ENCODE data around the gene ZMYND19. TPM values are rescaled to one million over a fixed set of nuclear protein-coding genes. Genes with fewer than 3 reads are reported as not detected.
A peak's percentile ranks its signal among the peaks of the same experiment; 100 is the strongest.

ZMYND19 gene
- total and polyA plus RNA-seq, 2 of the 8 experiments (the other 6 are each of a cell fraction or from before 2014, with no cell fraction given), result 42.4 to 58.7 TPM

GRCh38 chr9:137605121-137606004, 15.1 kb upstream of the ZMYND19 start, which contains the start of gene ARRDC1:
Gene ARRDC1, plus strand, starts transcription at chr9:137605686. Its CDS starts 32 bp downstream, at chr9:137605718.
- H2BK5ac ChIP-seq (ENCODE audit: low read depth, low read length), result no peak within 1 kb of the TSS; the same call in 1 of the 2 replicates
- peak within 1 kb of the TSS; percentile 94 for H3K4ac ChIP-seq (replicated peaks; ENCODE audit: insufficient read length, low read depth, low read length)
- H2AK5ac ChIP-seq (ENCODE audit: low read depth, low read length), result no peak within 1 kb of the TSS
- ChIA-PET CTCF (ENCODE audit: partially characterized antibody) (interaction anchor here (0.8 kb wide), 1 partner anchor 14 kb away, joined by 3 read pairs; no protein-coding TSS in a partner anchor), POLR2A (ENCODE audit: partially characterized antibody) (interaction anchor here (0.6 to 3.1 kb wide), 5 partner anchors 14 to 364 kb away, joined by 3 to 14 read pairs (median 4); partner anchors contain the start of genes EHMT1 and TUBB4B)
- peaks cover 0 to 17% (median 8%) of the 10 kb centered on the region in 4 experiments; a peak in 6 of 7 replicates for H3K4me1 ChIP-seq (replicated peaks in 1 of 4; ENCODE audit: control insufficient read depth in 3 of 4, insufficient read depth in 4 of 4, low read length in 3 of 4)
- no peaks in the 10 kb centered on the region for H3K36me3 ChIP-seq (ENCODE audit: control insufficient read depth in 2 of 4, insufficient read depth in 4 of 4, low read length in 3 of 4)
- H3K27me3 ChIP-seq (replicated peaks in 1 of 4; ENCODE audit: control insufficient read depth in 3 of 4, extremely low read depth in 1 of 4, insufficient read depth in 3 of 4, low read length in 3 of 4), result peaks cover 0 to 9% (median 2%) of the 10 kb centered on the region in 4 experiments; a peak in 2 of 7 replicates
- H3K79me2 ChIP-seq (ENCODE audit: control insufficient read depth in 1 of 2, insufficient read depth in 2 of 2, low read length in 2 of 2), result peaks cover 0 to 7% of the 10 kb centered on the region in 2 experiments; a peak in 1 of 4 replicates
- H3K23ac ChIP-seq (ENCODE audit: insufficient read length), result no peak within 1 kb of the TSS
- peak within 1 kb of the TSS; percentile 85 for H4K8ac ChIP-seq (ENCODE audit: extremely low read depth, insufficient read depth, low read length)
- no peak within 1 kb of the TSS; the same call in 1 of the 2 replicates for H2AFZ ChIP-seq (ENCODE audit: low read length)
- WGBS, 2 experiments (ENCODE audit: extremely low coverage in 1 of 2, insufficient coverage in 1 of 2, insufficient read length in 1 of 2, insufficient replicate concordance in 2 of 2, low coverage in 1 of 2, low lambda C conversion rate in 2 of 2, missing lambda C conversion rate in 1 of 2), result 3% methylated on average over 21 of the region's 111 CpGs; no CpG with 5 or more reads in 1 of the 2 experiments
- H3K23me2 ChIP-seq (ENCODE audit: low read depth, low read length), result peaks cover 4% of the 10 kb centered on the region; the same call in 1 of the 2 replicates
- H2BK12ac ChIP-seq (ENCODE audit: low read depth, low read length), result no peak within 1 kb of the TSS
- no peak within 1 kb of the TSS for H3K14ac ChIP-seq (ENCODE audit: insufficient read length)
- H3K9ac ChIP-seq (replicated peaks in 1 of 4; ENCODE audit: extremely low read depth in 1 of 4, low read depth in 3 of 4, low read length in 3 of 4), result peak within 1 kb of the TSS; percentile 48 to 90 (median 66); a peak in 6 of 7 replicates
- no peak within 1 kb of the TSS; the same call in 1 of the 2 replicates for H3K27ac ChIP-seq (ENCODE audit: low read depth, low read length)
- H2BK20ac ChIP-seq (ENCODE audit: low read length), result no peak within 1 kb of the TSS
- H3K79me1 ChIP-seq (ENCODE audit: low read depth, low read length), result no peaks in the 10 kb centered on the region
- peak within 1 kb of the TSS; percentile 74 to 85 (median 84) for H3K4me3 ChIP-seq (ENCODE audit: extremely low read depth in 1 of 4, insufficient read depth in 2 of 4, low read depth in 3 of 4, low read length in 4 of 4)
- peaks cover 7 to 16% of the 10 kb centered on the region in 2 experiments for H4K20me1 ChIP-seq (replicated peaks in 1 of 2; ENCODE audit: control insufficient read depth in 1 of 2, insufficient read depth in 2 of 2, low read length in 2 of 2)
- peak within 1 kb of the TSS; percentile 66 for H4K5ac ChIP-seq (ENCODE audit: insufficient read length, low read depth, low read length)
- H3K18ac ChIP-seq (ENCODE audit: extremely low read depth, low read length), result peak within 1 kb of the TSS; percentile 60; the same call in 1 of the 2 replicates
- no peak within 1 kb of the TSS for H2BK120ac ChIP-seq (replicated peaks; ENCODE audit: low read depth, low read length)
- peak within 1 kb of the TSS; percentile 42 to 78 for H3K4me2 ChIP-seq (ENCODE audit: insufficient read depth in 1 of 2, low read depth in 2 of 2, low read length in 2 of 2)
- no peak within 1 kb of the TSS for H2BK15ac ChIP-seq (ENCODE audit: low read length)
- DNase-seq (ENCODE audit: low read depth in 1 of 2, low spot score in 2 of 2) (peak; percentile 86 to 90), FAIRE-seq (no peak)
- no peak within 1 kb of the TSS for H3K56ac ChIP-seq (replicated peaks; ENCODE audit: insufficient read length, low read depth, low read length)
- peak within 1 kb of the TSS; percentile 88 for H4K91ac ChIP-seq (replicated peaks; ENCODE audit: insufficient read length, low read length)
- no peaks in the 10 kb centered on the region for H3K9me3 ChIP-seq (ENCODE audit: insufficient read depth in 2 of 2, low read depth in 1 of 2, low read length in 1 of 2)
- no peak for TF ChIP-seq TAF7 (optimal IDR thresholded peaks at IDR 0.05; ENCODE audit: borderline replicate concordance, low read depth, low read length)
- no peak for TF ChIP-seq CBX5 (IDR thresholded peaks at IDR 0.05; ENCODE audit: low read depth, low read length)
- peak; percentile 78 for TF ChIP-seq PHF8 (conservative IDR thresholded peaks at IDR 0.05; ENCODE audit: low read depth, low read length)
- peak; percentile 48 for TF ChIP-seq TAF1 (IDR thresholded peaks at IDR 0.05; ENCODE audit: low read depth, low read length)
- TF ChIP-seq TCF12 (IDR thresholded peaks at IDR 0.05; ENCODE audit: low read depth, low read length), result no peak
- no peak for TF ChIP-seq RBBP5 (IDR thresholded peaks at IDR 0.05; ENCODE audit: borderline replicate concordance, low read depth, low read length)
- TF ChIP-seq CREB1 (IDR thresholded peaks at IDR 0.05), result peak; percentile 57; the same call in 1 of the 2 replicates
- TF ChIP-seq SRF (IDR thresholded peaks at IDR 0.05; ENCODE audit: low read depth, low read length), result no peak
- no peak for TF ChIP-seq SIX5 (IDR thresholded peaks at IDR 0.05; ENCODE audit: low read depth, low read length)
- no peak for TF ChIP-seq ATF3 (IDR thresholded peaks at IDR 0.05; ENCODE audit: insufficient read depth, low read depth, low read length)
- TF ChIP-seq HDAC6 (IDR thresholded peaks at IDR 0.05; ENCODE audit: low read depth, low read length), result no peak

Data from H1 (cell line).